NCI-H2029 treated with DMSO at 0.1 percent for 48 hours (cell line): ENCODE data around the gene DCPS.

Source experiments
- DNase-seq: peaks from one replicate; lab custom pipeline; 2025; lab: John Stamatoyannopoulos, UW

Gene DCPS

DNA sequence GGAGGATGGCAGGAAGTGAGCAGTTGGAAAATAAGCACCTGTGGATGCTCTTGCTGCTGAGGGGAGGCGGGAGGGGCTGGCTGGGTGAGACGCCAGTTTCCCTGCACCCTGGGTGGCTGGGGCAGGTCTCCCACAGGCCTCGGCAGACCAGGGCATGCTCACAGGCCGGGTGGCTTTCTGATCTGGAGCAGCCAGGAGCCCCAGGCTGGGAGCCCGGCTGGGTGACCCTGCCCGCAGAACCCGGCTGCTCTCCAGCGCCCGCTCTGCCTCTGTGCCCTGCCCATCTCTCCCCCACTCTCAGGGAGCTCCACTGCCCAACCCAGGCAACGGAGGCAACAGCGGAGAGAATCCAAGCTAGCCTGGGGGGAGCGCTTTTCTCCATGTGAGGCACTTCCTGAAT lies 24.6 kb downstream of the DCPS start:
- DNase-seq = no peak

DNA sequence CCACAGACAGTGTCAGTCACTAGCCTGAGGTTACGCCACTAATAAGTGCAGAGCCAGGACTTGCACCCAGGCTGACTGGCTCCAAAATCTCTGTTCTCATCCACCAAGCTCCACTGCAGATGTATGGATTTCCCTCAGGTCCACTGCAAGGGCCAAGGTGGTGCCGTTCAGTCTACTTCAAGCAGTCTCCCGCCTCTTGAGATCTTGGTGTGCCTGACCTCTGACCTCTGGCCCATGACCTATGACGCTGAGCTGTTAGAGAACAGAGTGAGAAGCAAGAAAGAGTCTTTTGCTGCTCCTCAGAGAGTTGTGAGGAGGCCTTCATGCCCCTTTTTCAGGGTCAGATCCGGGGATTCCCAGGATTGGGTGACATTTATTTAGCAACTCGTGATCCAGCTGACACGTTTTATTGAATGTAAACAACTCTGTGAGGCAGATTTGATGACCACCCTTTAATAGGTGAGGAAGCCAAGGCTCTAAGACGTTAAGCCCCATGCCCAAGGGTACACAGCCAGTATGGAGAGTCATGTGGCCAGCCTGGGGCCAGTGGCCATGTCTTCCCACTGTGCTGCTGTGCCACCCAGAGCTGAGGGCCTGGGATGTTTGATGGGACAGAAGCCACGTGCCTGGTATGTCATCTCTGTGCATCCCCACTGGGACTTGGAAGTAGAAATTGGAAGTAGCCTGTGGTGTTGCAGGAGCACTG lies 25.2 kb downstream of the DCPS start:
- no peak for DNase-seq

DNA sequence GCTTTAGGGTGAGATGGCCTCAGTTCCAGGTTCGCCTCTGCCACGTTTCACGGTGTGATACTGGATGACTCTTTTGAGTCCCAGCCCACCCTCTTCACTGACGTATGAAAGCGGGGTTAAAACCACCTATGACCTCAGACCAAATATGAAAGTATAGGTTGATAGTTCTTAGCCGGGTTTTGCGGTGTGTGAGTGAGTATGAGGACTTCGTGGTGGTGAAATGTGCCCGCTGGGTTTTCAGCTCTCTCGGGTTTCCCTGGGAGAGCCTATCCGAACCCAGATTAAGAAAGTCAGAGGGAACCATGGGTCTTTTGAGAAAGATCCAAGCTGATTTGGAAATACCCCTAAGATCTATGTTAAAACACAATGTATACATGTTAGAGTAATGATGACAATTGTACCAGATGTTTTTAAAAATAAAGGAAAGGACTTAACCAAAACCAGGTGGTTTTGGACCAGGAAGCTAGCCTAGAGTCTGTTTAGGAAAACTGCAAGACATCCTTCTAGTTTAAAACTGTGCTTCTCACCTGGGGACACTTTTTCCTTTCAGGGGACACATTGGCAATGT lies 25.9 kb downstream of the DCPS start:
- DNase-seq = no peak

DNA sequence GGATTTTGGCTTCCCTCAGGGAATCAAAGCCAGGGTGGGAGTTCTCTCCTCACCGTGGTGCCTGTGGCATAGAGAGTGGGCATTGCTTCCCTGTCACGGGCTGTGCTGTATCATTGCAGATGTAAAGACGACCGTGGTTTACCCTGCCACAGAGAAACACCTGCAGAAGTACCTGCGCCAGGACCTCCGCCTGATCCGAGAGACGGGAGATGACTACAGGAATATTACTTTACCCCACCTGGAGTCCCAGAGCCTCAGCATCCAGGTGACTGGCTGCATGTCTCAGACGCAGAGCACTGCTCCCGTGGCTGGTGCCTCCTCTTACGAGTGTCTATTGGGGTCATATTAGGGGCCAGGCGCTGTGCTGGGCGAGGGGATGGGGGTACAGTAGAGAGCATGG lies 27.4 kb downstream of the DCPS start:
- DNase-seq = no peak

DNA sequence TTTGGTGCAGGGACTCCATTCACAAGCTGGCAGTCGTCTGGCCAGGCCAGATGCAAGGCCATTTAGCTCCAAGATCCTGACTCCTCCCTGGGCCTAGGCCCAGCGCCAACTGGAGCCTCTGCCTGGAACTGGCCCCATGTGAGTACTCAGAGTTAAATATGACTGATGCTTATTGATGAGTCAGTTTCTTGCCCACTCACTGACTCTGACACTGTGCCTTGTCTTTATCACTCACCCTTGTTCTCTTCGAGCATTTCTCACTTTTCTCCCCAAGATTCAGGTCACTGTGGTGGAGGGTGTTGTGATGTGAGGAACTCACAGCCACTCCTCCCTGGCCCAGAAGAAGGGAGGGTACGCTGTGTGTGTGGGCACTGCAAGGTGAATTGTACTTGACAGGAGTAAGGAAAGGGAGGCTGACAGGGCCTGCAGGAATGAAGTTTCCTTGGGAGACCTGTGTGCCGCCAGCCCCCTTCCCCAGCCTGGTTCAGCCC lies 28.4 kb downstream of the DCPS start:
- no peak for DNase-seq

DNA sequence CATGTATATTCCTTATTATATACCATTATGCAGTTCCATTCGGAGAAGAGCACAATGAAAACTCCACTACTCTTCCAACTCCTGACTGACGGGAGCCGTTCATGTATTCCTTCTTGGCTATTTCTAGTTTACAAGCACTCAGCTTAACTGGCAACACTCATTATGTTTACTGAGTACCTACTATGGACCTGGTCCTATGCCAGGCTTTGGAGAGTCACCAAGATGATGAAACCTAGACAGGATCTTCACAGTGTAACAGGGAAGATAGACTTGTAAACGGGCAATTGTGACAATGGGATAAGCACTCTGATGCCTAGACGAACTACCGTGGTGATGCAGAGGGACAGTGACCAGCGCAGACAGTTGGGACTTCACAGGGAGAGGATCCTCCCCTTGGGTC lies 29.3 kb downstream of the DCPS start:
- peak; percentile 65 for DNase-seq

DNA sequence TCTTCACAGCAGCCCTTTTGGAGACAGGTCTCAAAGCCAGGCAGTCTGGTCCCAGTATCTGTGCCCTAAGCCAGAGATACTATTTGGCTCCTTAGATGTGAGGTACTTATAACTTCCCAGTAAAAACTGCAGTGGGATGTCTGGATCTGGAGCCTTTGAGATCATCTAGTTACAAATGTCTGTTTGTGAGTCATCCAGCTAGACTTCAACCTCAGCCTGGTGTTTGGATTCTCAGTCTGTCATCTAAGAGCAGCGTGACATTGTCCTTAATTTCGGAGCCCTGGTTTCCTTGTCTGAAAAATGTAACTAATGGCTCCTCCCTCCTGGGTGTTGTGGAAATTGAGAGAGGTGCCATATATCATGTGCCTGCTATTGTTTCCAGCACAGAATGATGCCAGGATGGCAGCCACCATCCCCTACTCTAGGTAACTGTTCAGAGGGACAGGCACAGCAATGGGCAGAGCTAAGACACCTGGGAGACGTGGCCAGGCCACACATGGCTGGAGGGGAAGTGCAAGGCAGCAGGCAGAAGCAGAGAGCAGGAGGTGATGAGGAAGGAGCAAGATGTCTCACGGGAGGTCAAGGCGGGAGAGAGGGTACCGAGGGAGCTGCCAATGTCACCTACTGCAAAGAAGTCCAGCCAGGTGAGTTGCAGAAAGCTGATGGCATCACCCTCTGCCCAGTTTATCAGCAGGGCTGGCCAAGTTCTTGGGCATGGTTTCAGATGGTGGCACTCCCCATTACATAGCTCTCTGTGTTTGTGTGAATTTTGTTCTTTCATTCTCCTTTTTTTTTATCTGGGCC lies 31.0 kb downstream of the DCPS start:
- DNase-seq = no peak

DNA sequence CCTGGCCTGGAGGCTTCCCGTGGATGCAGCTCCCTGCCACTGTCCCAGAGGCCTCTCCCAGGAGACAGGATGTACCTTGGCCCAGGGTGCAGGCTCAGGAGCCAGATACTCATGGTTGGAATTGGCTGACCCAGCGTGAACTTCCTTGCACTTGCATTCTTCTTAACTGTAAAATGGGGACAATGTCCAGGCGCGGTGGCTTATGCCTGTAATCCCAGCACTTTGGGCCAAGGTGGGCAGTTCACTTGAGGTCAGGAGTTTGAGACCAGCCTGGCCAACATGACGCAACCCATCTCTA lies 31.6 kb downstream of the DCPS start:
- DNase-seq = no peak

DNA sequence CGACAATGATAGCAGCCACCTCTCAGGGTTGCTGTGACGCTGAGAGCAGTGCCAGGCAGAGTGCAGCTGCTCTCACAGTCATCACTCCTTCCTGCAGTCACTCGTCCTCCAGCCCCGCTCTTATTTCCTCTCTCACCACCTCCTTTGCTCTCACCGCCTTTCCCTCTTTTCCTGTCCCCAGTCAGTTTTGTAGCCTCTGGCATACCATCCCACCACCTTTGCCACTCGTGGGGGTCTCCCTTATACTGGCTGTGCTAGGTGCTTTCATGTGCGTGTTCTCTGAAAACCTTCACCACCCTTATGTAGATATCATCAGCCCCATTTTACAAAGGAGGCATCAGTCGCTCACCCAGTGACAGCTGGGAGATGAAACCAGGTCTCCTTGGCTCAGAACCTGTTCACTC lies 32.3 kb downstream of the DCPS start:
- DNase-seq = no peak

DNA sequence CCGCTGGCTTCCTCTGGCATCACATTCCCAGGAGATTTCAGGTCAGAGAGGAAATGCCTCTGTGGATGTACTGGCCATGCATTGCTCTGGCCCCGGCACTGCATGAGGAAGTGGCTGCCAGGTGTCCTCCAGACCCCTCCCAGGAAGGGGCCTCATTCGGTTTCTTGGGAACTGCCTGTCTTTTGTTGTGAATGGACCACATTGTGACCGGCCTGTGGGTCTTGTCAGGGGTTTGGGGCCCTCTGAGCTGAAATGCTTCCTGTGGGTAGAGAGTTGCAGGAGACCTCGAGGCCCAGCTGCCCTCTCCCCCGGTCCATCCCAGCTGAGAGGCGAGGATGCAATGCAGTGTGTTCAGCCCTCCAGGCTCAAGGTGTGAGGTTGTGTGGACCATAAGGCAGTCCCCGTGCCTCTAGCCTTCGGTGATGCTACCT lies 32.8 kb downstream of the DCPS start:
- no peak for DNase-seq

DNA sequence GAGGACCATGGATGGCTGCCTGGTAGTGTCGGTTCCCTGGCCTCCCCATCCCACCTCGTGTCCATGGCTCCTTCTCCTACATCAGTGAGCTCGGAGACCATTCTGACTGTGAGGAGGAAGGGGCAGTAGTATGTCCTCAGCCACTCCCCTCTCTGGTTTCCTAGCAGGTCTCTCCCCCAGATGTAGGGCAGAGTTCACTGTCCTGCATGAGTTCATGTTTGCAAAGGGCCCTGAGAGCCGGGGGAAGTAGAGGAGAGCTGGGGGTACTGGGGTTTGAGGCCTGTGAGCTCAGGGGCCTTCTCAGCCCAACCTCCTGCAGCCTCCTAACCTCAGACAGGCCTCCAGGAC lies 33.2 kb downstream of the DCPS start:
- no peak for DNase-seq

DNA sequence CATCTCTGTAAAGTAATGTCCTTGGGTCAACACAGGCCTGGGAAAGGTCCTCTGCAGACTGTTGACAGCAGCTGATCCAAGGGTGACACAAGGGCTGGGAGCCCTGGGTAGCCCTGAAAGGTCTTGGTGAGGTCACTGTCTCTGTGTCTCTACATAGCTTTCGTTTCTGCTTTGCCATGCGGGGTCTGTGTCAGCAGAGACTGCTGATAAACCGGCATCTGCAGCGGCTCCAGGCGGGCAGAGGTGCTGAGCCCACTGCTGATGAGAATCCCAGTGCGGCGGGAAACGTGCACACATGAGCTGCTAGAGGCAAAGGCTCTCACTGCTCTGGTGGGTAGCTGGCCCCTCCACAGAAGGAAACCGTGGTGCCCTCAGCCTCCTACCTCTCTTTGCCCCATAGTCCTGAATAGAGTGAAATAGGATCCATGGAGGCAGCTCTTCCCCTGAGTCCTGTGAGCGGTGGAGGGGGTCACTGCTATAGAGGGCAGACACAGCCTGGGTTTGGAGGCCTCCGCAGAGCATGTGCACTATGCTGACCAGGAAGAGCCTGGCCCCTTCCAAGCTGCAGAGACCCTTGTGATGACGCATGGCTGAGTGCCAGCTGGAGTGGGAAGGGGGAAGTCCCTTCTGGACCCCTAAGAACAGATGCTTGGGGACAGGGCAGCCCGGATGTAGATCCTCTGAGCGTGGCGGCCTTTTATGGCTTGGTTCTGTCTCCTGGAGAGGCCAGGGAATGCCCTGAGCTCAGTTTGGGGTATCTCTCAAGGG lies 33.8 kb downstream of the DCPS start:
- no peak for DNase-seq

DNA sequence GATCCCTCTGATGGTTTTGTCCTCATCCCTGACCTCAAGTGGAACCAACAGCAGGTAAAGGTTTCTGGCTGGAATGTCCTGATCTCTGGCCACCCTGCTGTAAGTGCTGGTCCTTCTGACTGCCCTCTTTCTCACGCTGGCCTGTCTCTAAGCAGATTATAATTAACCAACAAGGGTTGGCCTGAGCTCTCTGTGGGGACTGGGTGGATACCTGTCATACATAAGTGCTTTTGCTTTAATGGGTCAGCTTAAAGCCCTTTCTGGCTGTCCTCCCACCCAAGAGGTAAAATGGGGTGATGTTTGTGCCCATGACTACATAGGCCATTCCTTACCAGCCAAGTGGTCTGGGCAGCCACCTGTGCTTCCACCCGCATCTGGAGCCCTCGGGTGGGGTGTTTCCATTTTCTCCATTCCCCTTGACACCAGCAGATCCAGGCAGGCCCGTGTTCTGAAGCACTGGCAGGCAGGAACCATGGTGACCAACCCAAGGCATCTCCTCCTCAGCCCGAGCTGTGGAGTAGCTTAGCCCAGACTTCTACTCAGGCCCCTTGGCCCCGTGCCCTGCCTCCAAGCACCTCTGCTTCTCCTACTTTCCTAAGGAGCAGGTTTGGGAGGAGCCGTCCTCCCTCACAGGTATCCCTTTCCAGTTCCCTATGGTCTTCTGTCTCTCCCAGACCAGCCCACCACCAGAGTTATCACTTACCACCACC lies 34.6 kb downstream of the DCPS start:
- no peak for DNase-seq

DNA sequence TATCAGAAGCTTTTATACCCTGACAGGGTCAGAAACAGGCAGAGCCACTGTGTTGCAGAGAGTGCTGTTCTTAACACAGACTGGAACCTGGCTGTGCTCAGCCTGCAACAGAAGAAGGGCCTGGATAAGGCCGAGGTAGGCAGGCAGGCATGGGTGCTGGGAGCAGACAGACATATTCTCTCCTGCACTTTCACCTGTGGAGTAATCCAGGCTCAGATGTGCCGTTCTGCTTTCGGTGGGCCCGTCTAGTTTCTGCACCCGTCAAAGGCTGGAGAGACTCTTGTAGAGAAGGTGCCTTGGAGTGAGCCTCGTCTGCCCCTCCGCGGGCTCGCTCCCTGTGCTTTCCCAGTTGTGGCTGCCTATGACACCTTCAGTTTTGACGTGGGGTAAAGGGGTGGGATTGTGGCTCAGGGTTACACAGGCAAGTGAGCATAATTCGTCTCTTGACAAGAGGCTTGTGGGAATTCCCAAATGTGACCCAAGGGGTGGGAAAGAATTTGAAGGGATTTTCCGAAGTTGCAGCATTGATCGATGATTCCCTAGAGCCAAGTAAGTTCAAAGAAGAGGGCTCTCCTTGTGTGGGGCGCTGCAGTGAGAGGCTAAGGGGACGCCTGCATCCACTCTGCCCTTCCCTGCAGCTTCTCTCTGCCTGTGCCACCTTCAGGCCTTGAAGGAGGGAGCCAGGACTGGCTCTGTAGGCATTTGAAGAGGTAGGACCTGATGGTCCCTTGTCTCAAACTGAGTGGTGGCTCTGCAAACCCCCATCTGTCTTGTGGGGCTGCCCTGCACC lies 35.4 kb downstream of the DCPS start:
- DNase-seq = no peak

DNA sequence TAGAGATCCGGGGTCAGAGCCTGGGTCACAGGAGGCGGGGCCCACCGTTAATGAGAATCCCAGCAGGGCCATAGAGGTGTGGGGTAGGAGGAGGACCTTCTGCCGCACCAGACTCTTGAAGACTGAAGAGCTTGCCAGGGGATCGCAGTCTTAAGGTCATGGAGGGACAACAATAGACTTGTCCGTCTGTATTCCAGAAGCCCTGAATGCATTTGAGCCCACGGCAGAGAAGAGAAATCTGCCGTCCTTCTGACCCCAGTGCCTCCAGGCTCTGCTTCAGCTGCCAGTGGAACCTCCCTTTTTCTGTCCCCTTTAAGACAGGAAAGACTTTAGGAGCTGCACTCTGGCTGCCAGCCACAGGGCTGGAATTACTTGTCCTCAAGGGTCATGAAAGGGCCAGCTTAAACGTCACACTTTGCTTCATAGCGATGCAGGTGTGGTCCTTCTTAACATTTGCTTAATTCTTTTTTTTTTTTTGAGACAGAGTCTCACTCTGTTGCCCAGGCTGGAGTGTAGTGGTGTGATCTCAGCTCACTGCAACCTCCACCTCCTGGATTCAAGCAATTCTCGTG lies 36.1 kb downstream of the DCPS start:
- no peak for DNase-seq

DNA sequence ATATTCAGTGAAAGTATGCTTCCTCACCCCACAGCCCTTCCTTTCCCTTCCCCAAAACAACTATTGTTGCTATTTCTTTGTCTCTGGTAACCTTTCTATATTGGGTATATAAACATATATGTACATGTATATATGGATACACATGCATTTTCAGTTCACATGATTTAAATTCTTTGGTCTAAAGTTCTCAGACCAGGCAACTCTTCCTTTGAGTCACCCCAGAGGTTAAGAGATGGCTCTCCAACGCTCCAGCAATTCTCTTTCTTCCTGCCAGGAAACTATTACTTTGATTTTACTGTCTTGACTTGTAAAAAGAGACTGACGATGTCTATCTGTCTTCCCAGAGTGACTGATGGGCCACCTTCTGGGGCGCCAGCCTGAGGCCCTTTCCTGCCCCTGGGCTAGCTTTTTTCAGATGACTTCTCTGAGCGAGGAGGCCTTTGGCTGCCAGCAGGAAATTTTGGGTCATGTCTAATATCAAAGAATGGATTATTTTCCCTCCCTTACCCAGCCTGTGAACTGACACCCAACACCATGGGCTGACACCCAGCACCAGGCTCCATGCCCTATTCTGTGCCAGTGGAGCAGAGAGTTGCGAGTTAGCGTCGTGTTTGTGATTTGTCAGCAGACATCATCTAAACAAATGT lies 37.2 kb downstream of the DCPS start:
- no peak for DNase-seq

DNA sequence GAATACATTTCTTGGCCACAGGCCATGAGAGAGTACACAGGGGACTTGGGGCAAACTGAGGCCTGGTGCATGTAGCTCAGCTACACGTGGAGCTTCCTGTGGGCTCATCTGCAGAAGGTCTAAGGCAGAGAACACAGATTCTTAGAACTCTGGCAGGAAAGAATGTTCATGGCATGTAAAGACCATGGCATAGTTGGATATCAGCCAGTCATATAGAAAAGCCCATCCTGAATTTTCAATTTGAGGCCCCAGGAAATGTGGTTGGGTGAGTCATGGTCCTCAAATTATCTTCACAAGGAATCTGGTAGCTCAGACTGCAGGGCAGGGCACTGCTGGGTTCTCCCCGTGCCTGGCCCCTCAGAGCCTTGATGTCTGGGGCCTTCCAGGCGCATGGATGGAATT lies 37.9 kb downstream of the DCPS start:
- DNase-seq = no peak

DNA sequence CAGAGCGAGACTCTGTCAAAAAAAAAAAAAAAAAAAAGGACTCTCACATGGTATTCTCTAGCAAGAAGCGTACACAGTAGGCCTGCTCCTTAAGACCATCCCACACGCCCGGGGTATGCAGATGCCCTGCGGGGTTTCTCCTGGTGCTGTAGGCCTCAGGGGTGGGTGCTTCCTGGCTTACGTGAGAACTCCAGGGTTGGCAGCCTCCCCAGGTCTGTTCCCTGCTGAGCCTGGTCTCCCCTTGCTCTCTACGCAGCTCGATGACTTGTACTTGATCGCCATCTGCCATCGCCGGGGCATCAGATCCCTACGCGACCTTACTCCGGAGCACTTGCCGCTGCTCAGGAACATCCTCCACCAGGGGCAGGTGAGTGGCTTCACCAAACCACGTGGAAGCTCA lies 39.2 kb downstream of the DCPS start:
- DNase-seq = no peak

DNA sequence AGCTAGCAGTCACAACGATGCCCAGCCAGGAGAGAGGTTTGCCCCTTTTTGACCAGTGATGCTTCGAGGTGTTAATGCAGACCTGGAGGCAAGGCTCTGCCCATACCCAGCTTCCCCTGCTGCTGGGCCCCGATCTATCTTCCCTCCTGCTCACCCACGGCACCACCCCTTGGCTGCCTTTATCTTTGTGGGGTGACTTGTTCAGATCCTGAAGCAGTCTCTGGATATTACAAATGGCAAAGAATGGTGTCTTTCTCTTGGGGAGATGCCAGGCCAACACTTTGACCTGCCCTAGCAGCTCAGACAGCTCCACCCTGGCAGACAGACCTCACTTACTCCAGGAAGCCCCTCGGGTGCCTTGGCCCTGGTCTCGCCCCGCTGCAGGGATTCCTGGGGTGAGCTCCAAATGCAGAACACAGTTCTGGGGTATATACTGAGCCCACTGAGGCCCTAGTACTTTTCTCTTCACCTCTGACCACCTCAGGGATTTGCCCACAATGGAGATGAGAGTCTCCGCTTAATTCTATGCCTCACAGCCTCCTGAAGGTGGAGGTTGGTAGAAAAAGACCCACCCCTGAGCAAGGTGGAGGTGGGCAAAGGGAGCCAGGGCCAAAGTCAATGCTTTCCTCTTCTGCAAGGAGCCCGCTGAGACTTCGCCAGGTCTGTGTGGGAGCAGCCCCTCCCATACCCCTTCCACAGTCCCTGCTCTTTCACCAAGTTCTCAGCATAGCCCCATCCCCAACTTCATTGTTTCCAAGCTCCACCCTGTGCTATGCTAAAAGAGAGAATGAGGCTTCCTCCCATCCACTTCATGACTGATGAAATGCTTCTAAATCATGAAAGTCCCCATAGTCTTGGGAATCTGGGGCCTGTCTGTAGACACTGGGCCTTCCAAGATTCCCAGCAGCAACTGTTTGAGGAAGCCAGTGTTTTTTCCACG lies 40.6 kb downstream of the DCPS start:
- DNase-seq = no peak
